ENCODE data around the gene AGGF1.
A peak's percentile ranks its signal among the peaks of the same experiment; 100 is the strongest.
"Not testable (repeated sequence)": the region's sequence is repeated elsewhere in the genome, so short reads cannot be mapped to it uniquely, and the experiment has no call there.

AGGF1 gene, protein sequence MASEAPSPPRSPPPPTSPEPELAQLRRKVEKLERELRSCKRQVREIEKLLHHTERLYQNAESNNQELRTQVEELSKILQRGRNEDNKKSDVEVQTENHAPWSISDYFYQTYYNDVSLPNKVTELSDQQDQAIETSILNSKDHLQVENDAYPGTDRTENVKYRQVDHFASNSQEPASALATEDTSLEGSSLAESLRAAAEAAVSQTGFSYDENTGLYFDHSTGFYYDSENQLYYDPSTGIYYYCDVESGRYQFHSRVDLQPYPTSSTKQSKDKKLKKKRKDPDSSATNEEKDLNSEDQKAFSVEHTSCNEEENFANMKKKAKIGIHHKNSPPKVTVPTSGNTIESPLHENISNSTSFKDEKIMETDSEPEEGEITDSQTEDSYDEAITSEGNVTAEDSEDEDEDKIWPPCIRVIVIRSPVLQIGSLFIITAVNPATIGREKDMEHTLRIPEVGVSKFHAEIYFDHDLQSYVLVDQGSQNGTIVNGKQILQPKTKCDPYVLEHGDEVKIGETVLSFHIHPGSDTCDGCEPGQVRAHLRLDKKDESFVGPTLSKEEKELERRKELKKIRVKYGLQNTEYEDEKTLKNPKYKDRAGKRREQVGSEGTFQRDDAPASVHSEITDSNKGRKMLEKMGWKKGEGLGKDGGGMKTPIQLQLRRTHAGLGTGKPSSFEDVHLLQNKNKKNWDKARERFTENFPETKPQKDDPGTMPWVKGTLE

DNA sequence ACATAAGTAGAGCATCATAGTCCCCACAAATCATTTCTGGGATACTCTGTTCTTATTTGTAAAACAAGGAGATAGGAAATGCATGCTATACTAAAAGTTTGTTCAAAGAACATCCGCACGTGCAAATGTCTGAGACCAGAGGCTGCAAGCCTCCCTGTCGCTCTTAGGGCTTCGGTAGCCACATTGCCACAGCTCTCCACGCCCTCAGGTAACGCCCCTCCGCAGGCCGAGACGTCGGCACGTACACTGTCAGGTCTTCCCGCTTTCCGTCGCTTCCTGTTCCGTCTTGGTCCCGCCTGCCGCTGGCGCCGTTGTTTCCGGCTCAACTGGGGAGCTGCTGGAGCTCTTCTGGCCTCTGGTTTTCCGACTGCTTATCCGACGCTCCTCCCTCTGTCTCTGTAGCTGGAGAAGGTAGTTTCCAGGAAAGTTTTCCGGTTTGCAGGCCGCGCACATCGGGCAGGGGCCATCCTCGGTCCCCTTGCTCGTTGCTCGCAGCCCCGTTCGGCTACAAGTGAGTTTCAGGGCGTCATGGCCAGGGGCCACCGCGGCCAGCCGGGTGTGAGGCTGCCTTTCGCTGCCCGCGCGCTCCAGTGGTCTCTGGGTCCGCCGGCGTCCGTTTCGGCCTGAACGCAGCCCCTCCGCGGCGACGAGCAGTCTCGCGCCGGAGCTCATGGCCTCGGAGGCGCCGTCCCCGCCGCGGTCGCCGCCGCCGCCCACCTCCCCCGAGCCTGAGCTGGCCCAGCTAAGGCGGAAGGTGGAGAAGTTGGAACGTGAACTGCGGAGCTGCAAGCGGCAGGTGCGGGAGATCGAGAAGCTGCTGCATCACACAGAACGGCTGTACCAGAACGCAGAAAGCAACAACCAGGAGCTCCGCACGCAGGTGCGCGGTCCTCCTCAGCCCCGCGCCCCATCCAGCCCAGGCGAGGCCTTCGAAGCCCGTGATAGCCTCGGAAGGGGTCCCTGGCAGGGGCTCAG, at the start of gene AGGF1:
Gene AGGF1 (plus strand): TSS at position 308 of the 975 bp plus-strand sequence. CDS start 363 bp downstream, at position 671.
- peak; percentile 94 for DNase-seq

DNA sequence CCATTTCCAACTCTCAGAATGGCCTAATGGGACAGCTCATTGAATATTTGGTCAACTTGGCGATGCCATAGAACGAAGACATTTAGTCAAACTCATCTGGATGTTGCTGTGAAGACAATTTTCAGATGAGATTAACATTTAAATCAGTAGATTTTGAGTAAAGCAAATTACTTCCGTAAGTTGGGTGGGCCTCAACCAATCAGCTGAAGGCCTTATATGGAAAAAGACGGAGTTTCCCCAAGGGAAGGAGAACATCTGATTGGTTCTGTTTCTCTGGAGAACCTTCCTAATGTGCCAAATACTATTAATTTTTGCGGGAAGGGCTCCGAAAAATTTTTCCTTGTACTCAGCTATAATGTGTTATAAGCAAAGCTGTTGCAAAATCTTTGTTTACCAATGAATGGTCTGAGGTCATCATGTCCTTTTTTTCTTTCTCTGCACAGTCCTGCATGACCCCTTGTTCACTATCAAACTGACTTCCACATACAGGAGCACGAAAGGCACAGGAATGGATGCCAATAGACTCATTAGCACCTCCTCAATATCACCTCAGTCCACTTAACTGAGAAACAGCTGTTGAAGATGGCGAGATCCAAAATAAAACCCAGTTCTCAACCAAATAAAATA, 49.6 kb upstream of the AGGF1 start:
- no peak for DNase-seq

- no peak for DNase-seq
These were observed 47.8 kb upstream of the AGGF1 start for GRCh38 chr5:76982450-76982849.

DNA sequence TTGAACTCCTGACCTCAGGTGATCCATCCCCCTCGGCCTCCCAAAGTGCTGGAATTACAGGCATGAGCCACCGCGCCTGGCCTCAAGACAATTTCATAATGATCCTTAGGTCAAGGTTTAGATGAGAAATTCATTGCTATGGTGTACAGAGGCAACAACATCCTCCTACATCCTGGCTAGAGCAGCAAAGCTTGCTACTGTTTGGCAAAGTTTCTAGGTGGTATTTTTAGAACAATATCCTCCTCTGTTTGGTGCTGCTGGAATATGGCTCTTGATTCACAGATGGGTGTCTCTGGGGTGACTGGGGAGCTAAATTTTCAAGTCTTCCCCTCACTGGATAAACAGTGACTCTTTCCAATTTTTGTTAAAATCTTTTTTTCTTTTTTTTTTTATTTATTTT, 46.7 kb upstream of the AGGF1 start:
- no peak for DNase-seq

DNA sequence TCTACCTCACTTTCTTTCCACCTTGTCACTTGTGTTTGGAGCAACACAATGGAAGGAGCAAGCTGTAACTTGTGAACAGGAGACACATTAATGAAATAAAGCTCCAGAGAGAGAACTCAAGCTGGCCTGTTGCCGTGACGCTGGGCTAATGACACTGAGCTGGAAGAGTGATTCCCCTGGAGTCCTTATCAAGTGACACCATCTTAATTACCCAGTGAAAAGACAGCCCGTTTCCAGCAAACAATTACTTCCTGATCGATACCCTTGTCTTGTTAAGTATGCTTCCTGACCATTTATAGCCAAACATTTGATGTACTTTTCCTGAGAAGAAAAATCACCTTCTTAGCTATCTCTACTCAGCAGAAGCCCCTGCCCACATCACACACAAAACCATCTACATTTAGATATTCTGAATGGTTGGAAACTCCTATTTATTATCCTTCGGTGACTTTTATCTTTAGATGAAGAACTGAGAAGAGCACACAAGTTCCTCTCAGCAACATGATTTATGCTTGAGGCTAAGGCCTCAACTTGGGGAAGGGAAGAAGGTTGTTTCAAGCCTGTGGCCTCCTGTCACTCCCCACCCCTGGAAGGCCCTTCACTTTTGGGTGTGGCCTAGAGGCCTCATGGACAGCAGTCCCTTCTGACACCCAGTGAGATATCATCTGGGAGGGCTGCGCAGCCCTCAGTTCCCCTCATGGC, 43.2 kb upstream of the AGGF1 start:
- DNase-seq, result no peak

GRCh38 chr5:76990899-76991459, 39.2 kb upstream of the AGGF1 start:
- DNase-seq, result no peak

- not testable (repeated sequence) for DNase-seq
These were observed 36.8 kb upstream of the AGGF1 start for GRCh38 chr5:76993436-76993835.

DNA sequence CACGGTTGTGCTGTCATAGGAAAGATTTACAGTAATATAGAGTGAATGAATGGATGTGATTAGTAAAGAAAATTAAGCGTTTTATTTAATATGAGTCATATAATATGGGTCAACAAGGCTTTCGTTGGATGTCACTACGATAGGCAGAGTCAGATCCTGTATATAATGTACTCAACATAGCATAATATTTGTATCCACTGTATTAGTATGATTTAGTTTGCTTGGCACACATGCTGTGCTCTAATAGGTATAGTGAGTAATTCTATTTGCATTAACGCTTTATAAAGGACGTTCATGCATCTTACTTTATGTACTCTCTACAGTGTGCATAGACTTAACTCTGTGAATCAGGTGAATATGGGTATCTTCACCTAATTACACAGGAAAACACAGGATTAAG, 35.9 kb upstream of the AGGF1 start:
- no peak for DNase-seq

DNA sequence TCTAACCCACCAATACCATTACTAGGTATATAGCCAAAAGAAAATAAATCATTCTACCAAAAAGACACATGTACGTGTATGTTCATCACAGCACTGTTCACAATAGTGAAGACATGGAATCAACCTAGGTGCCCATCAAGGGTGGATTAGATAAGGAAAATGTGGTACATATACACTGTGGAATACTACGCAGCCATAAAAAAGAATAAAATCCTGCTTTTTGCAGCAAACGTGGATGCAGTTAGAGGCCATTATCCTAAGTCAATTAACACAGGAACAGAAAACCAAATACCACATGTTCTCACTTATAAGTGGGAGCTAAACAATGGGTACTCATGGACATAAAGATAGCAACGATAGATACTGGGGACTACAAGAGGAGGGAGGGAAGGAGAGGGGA, 32.0 kb upstream of the AGGF1 start:
- DNase-seq, result not testable (repeated sequence)

GRCh38 chr5:76999451-76999850, 30.8 kb upstream of the AGGF1 start:
- DNase-seq, result peak; percentile 70

- DNase-seq, result no peak
These were observed 27.0 kb upstream of the AGGF1 start for GRCh38 chr5:77003246-77003645.

GRCh38 chr5:77006124-77006523, 24.1 kb upstream of the AGGF1 start:
- no peak for DNase-seq

DNA sequence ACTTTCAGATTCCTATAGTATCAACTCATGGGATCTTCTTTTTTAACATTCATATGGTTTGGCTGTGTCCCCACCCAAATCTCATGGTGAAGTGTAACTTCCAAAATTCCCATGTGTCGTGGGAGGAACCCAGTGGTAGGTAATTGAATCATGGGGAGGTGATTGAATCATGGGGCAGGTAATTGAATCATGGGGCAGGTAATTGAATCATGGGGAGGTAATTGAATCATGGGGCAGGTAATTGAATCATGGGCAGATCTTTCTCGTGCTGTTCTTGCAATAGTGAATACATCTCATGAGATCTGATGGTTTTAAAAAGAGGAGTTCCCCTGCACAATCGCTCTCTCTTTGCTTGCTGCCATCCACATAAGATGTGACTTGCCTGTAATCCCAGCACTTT, 21.8 kb upstream of the AGGF1 start:
- DNase-seq, result no peak

DNA sequence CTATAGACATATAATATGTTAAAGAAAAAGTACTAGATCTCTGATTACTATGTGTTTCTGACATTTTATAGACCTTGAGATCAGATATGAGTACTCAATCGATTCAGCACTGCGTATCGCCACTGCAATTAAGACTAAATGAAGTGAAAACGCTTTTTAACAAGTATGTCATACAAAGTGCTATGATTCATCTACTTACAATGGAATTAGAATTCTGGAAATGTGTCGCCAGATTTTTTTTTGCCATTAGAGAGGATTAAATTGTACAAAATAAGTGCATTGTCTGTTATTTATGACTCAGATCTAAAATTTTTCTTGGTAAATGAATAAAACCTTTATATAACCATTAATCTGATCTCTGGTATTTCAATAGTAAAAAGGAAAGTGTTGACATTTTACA, 20.0 kb upstream of the AGGF1 start:
- DNase-seq, result no peak

DNA sequence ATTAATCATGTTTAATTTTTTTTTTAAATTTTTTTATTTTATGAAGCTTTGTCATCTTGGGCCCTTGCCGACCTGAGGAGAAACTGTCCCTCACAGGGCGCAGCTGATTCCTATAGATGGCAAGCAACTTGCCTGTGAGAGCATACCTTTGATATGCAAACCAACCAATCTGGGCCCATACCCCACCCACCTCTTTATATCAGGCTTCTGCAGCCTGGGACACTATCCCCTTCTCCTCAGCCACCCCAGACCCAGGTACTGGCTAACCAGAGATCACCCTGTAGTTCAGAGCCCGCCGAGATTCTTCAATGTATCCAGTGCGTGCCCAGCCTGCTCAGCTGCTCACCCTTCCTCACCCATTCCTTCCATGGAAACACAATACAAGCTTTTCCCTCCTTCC, 18.7 kb upstream of the AGGF1 start:
- no peak for DNase-seq

DNA sequence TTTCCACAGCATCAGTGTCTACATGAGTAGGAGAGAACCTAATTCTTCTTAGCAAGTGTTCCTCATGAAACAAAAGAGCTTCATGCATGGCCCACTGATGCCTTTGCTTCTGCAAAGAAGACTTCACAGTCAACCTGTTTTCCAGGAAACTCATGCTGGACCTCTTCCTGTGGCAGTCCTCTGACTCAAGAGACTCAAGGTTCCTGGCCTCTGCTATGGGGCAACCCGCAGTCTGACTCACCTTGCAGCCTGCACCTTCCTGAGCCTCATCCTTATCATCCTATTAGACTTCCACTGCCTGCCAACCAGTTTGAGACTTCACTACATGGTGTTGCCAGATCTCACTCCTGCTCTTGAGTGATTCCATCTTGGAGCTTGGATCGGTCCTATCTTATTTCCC, 17.6 kb upstream of the AGGF1 start:
- no peak for DNase-seq

- DNase-seq, result peak; percentile 61
These were observed 14.2 kb upstream of the AGGF1 start for GRCh38 chr5:77015938-77016569.

- DNase-seq, result no peak
These were observed 13.2 kb upstream of the AGGF1 start for GRCh38 chr5:77016962-77017361.

GRCh38 chr5:77017668-77018067, 12.5 kb upstream of the AGGF1 start:
- DNase-seq, result no peak

DNA sequence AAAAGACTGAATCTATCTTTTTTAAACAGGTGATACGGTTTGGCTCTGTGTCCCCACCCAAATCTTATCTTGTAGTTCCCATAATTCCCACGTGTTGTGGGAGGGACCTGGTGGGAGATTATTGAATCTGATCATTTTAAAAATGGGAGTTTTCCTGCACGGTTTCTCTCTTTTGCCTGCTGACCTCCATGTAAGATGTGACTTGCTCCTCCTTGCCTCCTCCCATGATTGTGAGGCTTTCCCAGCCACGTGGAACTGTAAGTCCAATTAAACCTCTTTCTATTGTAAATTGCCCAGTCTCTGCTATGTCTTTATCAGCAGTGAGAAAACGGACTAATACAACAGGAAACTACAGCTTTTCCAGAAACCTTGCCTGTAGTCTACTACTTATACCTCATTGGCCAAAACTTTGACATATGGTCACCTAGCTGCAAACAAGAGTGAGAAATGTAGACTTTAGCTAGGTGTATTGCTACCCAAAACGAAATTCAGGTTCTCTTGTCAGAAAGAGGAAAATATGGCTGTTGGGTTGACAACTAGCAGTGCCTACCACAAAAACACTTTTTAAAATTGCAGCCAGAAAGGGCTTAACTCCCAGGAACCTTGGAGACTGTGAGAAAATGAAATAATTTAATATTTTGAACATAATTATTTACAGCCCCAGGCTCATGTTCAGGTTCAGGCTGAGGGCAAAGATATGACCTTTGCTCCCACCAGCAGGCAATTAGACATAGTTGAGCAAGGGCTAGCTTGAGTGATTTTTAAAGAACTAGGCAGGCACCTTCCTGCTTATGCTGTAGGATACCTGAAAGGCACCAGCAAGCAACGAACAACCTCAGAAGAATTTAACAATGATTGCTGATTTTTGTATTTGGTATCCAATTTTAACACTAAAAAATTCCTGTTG, 7.4 kb upstream of the AGGF1 start:
- no peak for DNase-seq

Data from fibroblast of upper back skin (primary cell).